Stimulated activated CD4-positive, alpha-beta T cell treated with anti-CD3 and anti-CD28 coated beads, Interleukin-12 subunit alpha, Interleukin-12 subunit beta, amount 100 ng/mL, for 24 hours (primary cell): ENCODE results near the gene ATRAID.
"Not testable (repeated sequence)": the region's sequence is repeated elsewhere in the genome, so short reads cannot be mapped to it uniquely, and the experiment has no call there.

Source experiments
- DNase-seq, 2 experiments: peaks; one replicate each; pipeline ENCODE4 v3.0.0-alpha.2; 2020; ENCODE audit warnings: low read depth in 2 of 2

ATRAID gene, protein sequence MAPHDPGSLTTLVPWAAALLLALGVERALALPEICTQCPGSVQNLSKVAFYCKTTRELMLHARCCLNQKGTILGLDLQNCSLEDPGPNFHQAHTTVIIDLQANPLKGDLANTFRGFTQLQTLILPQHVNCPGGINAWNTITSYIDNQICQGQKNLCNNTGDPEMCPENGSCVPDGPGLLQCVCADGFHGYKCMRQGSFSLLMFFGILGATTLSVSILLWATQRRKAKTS

DNA sequence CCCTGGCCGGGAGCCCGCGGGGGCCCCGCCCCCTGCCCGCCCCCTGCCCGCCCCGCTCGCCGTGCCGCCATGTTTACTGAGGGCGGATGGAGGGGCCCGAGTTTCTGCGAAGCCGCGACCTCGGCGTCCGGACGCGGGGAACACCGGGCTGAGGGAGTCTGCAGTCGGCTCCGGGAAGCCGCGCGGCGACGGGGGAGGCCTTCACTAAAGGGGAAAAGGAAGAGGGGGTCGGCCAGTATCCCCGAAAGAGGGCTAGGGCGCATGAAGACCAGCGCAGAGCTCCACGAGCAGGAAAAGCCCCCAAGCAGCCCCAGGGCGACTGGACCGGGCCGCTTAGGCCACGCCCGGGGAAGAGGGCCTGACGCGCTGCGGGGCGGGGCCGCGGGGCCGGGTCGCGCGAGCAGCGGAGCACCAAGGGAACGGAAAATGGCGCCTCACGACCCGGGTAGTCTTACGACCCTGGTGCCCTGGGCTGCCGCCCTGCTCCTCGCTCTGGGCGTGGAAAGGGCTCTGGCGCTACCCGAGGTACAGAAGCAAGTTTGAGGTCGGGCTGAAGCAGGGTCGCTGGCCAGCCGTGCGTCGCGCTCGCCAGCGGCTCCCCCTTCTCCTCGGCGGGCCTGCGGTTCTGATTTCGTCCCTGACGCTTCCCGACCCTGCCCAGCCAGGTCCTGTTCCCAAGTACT, at the start of gene ATRAID, which contains the start of gene SLC5A6:
ATRAID (plus strand) TSS at position 99 of the 683 bp plus-strand sequence; CDS start at position 427, 328 bp downstream.
SLC5A6 (minus strand) TSS at position 326 of the 683 bp plus-strand sequence. CDS start 4,618 bp downstream, outside the sequence.
- DNase-seq, result peak; percentile 78 to 82

DNA sequence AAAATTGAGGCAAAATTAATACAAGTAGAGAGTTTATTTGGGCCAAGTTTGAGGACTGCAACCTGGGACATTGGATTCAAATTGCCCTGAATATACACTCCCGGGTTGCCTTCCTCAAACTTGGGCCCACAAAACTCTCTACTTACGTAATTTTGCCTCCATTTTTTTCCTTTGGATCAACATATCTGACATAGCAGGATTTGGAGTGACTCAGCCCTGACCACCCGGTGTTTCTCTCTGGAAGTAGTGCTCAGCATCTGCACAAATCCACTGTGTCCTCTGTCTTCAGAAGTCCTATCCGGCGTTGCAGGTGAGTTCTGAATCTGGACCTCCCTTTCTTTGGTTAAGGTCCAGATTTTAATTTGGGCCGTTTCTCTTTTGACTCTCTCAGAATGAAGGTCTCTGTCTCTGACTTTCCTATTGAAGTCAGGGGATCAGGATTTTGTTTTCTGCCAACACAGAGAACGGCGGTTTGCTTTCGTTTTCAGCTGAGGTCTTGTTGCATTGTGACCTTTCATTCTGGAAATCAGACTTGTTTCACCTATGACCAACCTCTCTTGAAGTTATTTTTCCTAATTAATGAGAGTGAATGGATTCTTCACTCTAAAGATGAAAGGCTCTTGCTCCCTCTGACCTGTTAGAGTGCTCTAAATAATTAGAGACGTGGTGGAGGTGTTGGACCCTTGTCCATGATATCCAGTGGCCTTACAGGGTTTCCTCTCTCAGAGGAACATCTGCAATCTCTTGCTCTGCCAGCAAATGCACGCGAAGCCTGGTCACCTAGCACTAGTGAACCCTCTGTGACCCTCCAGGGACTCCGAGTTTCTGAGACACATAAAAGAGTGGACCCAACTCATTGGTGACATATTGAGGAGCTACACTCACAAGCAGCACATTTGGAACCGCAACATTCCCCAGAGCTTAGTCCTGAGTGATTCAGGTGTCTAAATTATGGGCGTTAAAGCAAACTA, 49.4 kb upstream of the ATRAID start:
- no peak for DNase-seq

DNA sequence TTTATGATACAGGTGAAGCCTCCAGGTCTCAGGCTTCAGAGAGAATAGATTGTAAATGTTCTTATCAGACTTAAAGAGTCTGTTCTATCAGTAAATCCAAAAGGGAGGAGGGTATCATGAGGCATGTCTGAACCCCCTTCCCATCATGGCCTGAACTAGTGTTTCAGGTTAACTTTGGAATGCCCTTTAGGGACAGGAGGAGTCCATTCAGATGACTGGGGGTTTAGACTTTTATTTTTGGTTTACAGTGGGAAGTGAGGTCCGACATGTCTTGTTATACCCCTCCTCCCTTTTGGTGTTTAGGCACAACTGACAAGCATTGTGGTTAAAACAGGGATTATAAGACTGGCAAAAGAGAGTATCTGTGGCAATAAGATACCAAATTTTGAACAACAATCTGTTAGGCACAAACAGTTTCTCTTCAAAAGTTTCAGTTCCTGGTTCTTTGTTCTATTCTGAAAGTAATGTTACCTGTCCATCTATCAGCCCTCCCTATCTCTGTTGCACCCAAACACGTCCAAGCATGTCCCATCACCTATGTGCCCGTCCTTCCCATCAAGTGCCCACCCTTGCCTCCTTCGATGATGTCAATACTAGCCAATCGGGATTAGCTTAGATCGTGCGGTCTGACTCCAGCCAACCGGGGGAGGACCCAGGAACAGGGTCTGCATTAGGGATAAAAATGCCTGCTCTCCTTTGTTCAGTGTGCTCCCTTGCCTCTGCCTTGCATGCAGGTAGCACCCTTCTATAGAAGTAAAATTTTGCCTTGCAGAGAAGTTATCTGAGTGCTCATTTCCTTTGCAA, 46.7 kb upstream of the ATRAID start:
- no peak for DNase-seq

DNA sequence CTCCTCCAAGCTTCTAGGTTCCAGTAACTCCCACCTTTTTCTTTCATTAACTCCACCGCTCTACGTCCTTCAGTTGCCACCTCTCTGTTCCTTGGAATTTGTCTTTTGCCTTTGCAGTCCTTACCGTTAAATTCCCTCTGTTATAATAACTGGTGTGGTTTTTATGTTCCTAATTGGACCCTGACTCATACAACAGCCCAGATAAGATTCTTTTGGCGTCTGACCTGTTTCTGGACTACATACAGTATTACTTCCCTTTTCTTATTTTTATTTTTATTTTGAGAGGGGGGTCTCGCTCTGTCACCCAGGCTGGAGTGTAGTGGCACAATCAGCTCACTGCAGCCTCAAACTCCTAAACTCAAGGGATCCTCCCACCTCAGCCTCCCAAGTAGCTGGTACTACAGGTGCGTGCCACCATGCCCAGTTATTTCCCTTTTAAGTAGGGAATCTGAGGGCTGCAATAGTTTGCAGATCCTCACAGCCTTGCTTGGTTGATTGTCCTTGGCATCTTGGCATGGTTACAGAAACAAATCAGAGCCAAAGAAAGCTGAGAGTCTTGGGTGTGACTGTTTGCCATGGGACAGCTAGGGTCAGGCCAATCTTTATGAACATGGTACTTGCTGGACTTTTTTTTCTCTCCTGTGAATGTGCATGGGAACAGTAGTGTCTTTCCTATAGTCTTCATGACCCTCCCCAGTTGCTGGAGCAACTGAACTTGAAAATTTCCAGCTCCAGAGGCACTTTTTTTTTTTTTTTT, 41.1 kb upstream of the ATRAID start:
- no peak for DNase-seq

DNA sequence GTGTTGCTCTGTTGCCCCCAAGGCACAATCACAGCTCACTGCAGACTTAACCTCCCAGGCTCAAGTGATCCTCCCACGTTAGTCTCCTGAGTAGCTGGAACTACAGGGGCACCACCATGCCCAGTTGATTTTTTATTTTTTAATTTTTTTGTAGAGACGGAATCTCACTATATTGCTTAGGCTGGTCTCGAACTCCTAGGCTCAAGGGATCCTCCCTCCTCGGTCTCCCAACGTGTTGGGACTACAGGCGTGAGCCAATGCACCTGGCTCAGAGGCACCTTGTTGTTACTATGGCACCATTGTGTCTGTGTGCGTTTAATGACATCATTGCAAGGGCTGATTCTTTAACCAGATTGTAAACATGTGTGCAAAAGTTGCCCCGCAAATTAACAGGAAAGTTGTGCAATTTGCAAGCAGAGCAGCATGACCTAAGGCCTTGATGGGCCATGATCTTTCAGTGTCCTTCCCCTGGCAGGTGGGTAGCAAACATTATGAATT, 40.4 kb upstream of the ATRAID start:
- no peak for DNase-seq

DNA sequence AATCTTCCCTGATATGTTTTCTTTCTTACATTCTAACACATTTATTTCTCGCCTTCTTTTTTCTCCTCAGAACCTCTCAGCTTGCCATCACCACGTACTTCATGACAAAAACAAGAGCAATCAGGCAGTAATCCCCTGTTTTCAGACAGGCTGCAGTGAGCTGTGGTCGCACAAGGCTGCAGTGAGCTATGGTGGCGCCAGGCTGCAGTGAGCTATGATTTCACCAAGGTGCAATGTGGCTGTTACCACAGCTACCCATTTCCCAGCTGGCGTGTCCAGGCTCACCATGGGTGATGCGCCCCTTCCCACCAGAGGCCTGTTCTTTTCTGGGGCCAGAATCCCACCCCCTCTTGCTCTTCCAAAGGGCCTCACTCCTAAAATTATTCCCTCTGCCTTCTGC, 37.2 kb upstream of the ATRAID start:
- DNase-seq, result no peak

DNA sequence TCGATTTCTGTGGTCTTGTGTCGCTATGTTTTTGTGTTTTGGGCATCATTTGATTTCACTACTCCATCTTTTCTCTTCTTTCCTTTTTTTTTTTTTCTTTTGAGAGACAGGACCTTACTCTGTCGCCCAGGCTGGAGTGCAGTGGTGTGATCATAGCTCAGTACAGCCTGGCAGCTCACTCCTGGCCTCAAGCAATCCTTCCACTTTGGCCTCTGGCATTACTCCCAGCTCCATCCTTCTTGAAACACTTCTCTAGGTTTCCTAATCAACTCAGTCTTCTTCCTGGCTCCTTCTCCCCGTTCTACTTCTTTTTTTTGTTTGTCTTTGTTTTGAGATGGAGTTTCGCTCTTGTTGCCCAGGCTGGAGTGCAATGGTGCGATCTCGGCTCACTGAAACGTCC, 36.5 kb upstream of the ATRAID start:
- DNase-seq, result no peak

DNA sequence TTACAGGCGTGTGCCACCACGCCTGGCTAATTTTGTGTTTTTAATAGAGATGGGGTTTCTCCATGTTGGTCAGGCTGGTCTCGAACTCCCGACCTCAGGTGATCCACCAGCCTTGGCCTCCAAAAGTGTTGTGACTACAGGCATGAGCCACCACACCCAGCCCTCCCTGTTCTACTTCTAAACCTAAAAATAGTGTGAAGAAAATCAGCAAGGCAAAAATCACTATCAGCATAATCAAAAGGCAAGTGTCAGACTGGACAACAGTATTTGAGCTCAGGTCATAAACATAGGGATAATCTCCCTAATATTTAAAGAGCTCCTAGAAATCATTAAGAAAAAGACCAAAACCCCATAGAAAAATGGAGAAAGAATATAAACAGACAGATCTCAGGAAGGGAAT, 36.1 kb upstream of the ATRAID start:
- not testable (repeated sequence) for DNase-seq

DNA sequence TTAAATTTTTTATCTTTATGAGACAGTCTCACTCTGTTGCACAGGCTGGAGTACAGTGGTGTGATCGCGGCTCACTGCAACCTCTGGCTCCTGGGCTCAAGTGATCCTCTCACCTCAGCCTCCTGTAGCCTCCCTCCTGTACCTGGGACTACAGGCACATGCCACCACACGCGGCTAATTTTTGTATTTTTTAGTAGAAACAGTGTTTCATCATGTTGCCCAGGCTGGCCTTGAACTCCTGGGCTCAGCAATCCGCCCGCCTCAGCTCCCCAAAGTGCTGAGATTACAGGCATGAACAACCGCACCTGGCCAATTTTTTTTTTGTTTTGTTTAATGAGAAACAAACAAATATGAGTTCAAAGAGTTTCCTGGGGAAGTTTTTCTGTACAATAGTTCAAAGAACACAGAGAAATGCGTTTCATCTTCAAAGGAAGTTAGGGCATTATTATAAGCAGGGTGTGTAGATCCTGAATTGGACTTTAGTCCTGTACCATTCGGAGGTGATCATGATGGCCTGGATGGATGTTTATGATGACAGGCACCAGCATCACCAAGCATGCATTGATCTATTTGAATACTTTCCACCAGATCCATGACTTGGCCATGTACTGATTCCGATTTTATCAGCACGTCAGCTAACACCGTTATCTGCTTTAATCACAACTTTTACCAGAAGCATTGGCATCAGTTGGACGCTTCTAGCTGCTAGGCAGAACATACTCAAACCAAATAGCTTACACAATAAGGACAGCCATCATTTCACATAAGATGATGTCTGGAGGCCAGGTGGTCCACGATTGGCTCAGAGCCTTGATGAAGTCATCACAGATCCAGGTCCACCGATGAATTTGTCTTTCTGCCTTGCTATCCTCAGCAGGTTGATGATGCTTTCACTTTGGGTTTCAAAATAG, 34.1 kb upstream of the ATRAID start:
- no peak for DNase-seq

DNA sequence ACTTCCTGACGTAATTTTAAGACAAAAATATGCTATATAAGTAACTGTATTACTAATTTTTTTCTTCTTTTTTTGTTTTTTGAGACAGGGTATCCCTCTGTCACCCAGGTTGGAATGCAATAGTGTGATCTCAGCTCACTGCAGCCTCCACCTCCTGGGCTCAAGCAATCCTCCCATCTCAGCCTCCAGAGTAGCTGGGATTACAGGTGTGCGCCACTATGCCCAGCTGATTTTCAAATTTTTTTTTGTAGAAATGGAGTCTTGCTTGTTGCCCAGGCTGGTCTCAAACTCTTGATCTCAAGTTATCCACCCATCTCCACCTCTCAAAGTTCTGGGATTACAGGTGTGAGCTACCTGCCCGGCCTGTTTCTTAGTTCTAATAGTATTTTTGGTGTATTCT, 33.4 kb upstream of the ATRAID start:
- DNase-seq, result no peak

DNA sequence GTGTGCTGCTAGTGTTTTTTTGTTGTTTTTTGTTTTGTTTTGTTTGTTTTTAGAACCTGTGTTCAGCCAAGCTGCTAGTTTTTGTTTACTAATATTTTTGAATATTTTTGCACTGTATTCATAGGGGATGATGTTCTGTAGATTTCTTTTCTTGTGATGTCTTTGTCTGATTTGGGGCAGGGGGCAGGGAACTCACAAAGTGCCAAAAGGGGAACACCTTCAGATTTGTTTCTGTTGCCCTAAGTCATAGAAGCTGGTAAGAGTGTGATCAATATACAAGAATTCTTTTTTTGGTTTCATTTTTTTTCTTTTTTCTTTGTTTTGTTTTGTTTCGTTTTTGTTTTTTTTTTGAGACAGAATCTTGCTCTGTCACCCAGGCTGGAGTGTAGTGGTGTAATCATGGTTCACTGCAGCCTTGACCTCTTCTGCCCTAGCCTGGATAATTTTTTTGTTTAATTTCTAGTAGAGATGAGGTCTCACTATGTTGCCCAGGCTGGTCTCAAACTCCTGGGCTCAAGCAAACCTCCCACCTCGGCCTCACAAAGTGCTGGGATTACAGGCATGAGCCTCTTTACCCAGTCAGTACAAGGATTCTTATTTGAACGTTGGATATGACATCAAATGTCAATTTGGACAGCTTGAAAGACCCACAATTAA, 32.4 kb upstream of the ATRAID start:
- DNase-seq, result no peak

DNA sequence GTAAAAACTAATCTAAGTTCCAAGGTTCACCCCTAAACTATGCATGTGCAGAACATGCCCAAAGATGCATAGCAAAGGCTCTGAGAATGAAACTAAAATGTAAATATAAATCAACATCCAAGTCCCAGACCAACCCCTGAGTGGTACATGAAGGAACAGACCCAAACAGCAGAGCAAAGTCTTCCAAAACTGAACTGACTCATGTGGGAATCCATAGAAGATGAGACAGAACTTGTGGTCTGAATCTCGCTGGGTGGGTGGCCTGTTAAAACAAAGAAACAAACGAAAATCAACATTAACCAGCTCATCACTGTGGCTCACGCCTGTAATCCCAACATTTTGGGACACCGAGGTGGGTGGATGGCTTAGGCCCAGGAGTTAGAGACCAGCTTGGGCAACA, 29.5 kb upstream of the ATRAID start:
- DNase-seq, result no peak

DNA sequence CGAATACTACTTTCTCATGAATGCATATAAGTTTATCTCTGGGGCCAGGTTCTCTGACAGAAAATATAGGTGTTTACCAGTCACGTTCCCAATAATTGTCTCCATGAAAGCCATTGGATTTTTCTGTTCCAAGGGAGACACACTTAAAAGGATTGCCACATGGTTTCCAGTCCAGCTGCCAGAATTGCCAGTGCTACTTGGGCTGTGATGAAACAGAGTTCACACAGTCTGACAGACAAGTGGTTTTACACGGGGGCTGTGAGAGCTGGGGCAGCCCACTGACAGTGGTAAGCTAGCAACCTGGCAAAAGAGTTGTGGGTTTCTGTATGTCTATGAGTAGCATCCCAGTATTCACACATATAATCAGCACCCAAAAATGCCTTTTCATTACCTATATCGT, 27.7 kb upstream of the ATRAID start:
- DNase-seq, result no peak

DNA sequence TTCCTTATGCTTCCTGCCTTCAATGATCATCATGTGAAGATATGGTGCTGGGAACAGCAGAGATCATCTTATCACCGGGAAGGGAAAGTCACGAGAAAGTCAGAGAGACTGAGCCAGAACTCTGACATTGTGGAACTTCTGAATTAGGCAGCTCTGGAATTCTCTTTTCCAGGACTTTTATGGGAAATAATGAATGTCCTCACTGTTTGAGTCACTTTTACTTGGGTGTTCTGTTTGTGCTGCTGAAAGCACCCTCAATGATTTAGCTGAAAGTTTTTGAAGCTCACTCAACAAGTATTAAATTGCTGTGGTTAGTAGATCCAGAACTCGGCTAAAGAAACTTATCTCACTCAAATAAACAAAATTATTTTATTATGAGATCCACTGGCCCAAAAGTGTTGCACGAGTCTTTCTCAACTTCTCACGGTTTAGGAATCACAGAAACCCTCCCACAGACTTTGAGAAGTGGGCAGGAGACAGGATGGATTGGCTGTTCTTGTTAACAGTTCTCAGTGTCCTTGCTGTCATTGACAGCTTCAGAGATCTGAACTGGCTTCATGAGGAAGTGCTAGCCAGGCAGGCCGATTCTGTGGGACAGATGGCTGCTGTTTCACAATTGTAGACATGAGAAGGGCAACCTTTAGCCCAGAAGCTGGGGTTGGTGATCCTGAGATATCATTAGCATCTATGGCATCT, 26.4 kb upstream of the ATRAID start:
- no peak for DNase-seq

DNA sequence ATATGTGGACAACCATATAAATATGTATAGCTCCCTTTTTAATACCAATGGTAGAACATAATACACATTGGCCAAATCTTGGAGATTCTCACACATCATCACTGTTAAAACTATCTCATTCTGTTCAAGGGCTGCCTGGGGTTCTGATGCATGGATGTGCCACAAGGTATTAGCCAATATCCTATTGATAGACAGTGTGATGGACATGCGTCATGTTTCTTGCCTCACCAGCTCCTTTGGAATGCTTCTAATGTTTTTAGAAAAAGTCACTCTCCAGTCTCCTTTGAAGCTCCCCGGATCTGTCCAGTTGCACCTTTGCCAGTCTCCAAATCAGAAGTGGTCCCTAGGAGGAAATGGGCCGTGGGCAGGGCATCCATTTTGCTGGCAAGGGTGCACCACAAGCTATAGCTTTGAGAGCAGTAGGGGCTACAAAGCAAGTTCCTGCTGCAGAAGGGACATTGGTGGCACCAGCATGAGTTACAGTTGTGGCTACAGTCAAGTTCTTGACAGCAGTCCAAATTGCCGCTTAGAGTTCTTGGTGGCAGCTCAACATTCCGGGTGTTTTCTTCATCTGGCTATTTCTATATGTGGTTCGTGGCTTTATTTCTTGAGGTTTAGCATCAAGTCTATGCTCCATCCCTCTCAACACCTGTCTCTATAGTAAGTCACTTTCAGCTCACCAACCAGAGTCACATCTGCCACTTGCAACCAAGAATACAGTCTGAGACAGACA, 25.1 kb upstream of the ATRAID start:
- no peak for DNase-seq

DNA sequence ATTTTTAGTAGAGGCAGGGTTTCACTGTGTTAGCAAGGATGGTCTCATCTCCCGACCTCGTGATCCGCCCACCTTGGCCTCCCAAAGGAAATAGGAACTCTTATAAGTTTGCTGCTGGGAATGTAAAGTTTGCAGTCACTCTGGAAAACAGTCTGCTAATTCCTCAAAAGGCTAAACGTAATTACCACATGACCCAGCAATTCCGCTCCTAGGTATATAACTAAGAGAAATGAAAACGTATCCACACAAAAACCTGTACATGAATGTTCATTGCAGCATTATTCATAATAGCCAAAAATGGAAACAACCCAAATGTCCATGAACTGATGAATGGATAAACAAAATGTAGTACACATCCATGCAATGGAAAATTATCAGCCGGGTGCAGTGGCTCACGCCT, 21.9 kb upstream of the ATRAID start:
- no peak for DNase-seq

DNA sequence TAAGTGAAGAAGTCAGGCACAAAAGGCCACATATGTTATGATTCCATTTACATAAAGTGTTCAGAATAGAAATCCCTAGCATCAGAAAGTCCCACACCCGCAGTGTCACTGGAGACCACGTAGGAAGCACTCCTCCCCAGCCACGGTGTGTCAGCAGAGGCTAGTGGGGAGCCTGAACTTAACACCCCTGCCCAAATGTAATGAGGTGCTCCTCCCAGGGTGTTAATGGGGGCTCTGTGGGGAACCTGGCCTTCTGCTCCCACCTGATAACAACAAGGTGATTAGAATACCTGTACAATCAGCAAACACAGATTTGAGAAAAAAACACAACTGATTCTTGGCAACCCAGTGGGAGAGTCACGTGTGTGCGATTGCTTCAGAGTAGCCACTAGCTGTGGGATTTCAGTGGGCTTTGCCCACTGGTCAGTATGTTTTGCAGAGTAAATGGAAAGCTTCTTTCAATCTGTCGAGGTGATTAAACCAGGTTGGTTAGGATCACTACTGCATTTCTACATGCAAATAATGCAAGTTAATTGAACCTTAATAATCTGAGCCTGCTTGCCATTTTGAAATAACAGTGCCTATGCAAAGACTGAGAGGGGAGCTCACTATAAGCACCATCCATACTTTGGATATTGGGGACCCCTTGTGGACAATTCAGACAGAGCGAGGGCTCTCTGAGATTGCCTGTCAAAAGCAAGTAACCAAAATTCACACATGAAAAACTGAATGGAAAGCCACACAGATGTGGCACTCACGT, 20.6 kb upstream of the ATRAID start:
- DNase-seq, result no peak
